ENCODE data around the gene CCDC188. TPM values are rescaled to one million over a fixed set of nuclear protein-coding genes. Genes with fewer than 3 reads are reported as not detected.

The CCDC188 gene
- total and polyA plus RNA-seq, 2 of the 4 experiments (the other 2 are of a cell fraction): 0.10 TPM; not detected in 1

GRCh38 chr22:20141186-20142077 lies 9.4 kb downstream of the CCDC188 start:
- ATAC-seq (ENCODE audit: low read depth): peak; percentile 89
- H2BK15ac ChIP-seq (ENCODE audit: low read depth, low read length): peak overlapping the region; percentile 78; the same call in 1 of the 3 replicates
- H3K4me1 ChIP-seq (ENCODE audit: control insufficient read depth, insufficient read depth, low read length): peaks cover 22% of the 10 kb centered on the region
- peak overlapping the region; percentile 87 for H3K18ac ChIP-seq (ENCODE audit: low read depth, low read length)
- peak overlapping the region; percentile 66 for H4K91ac ChIP-seq (ENCODE audit: insufficient read depth, low read depth, low read length)
- no peaks in the 10 kb centered on the region for H3K9me3 ChIP-seq (ENCODE audit: control insufficient read depth, insufficient read depth, low read length)
- WGBS, 2 experiments (ENCODE audit: extremely low coverage in 2 of 2, insufficient read length in 1 of 2): 51% methylated on average over 3 of the region's 22 CpGs; no CpG with 5 or more reads in 1 of the 2 experiments
- peaks cover 46% of the 10 kb centered on the region for H4K20me1 ChIP-seq (ENCODE audit: insufficient read depth, low read length)
- peaks cover 14 to 69% of the 10 kb centered on the region in 2 experiments; a peak in 3 of 4 replicates for H3K79me1 ChIP-seq (ENCODE audit: low read depth in 1 of 2, low read length in 2 of 2)
- no peak overlapping the region; the same call in 1 of the 2 replicates for H3K9ac ChIP-seq (ENCODE audit: low read depth, low read length)
- intact Hi-C loops (cut with micrococcal nuclease): no loop called here
- 0 out of 2 replicates have a peak overlapping the region, but pooled peaks have one; percentile 21 for H3K56ac ChIP-seq (ENCODE audit: extremely low read depth, insufficient read depth, low read length)
- no peak overlapping the region for H3K4me3 ChIP-seq (ENCODE audit: insufficient read depth, low read depth, low read length)
- H3K4me2 ChIP-seq (ENCODE audit: low read depth, low read length): peak overlapping the region; percentile 47; the same call in 1 of the 2 replicates
- TF ChIP-seq POLR2A (IDR thresholded peaks at IDR 0.05; ENCODE audit: low read depth, low read length) (no peak), MAZ (IDR thresholded peaks at IDR 0.05; ENCODE audit: borderline replicate concordance, low read depth, low read length) (peak; percentile 61; the same call in 1 of the 2 replicates), MXI1 (IDR thresholded peaks at IDR 0.05; ENCODE audit: borderline replicate concordance, low read depth, low read length) (peak; percentile 26; the same call in 1 of the 2 replicates), MAFK (IDR thresholded peaks at IDR 0.05; ENCODE audit: low read depth, low read length) (peak; percentile 21; the same call in 1 of the 2 replicates), SMC3 (IDR thresholded peaks at IDR 0.05; ENCODE audit: low read depth, low read length) (no peak), FOS (IDR thresholded peaks at IDR 0.05; ENCODE audit: low read depth, low read length) (peak; percentile 37), BHLHE40 (IDR thresholded peaks at IDR 0.05; ENCODE audit: low read depth, low read length) (peak; percentile 19; the same call in 1 of the 2 replicates), CEBPB (IDR thresholded peaks at IDR 0.05; ENCODE audit: low read depth, low read length) (peak; percentile 35; the same call in 1 of the 2 replicates)
- H2AK9ac ChIP-seq (replicated peaks; ENCODE audit: low read depth, low read length, poor library complexity): peak overlapping the region; percentile 87
- in situ Hi-C loops (cut with MboI; ENCODE audit: low sequenced_read_pairs): no loop called here
- H3K14ac ChIP-seq (replicated peaks; ENCODE audit: low read depth, low read length): peak overlapping the region; percentile 30
- no TSS peak for BruUV-seq (replicated peaks)
- dilution Hi-C loops (cut with HindIII; ENCODE audit: low sequenced_read_pairs, unreplicated experiment): no loop called here
- peaks cover 17% of the 10 kb centered on the region for H3K36me3 ChIP-seq (ENCODE audit: control insufficient read depth, insufficient read depth, low read length)
- peak; percentile 82 for DNase-seq
- peak overlapping the region; percentile 75 for H3K23ac ChIP-seq (ENCODE audit: low read depth, low read length)
- peak overlapping the region; percentile 97 for H2BK5ac ChIP-seq (ENCODE audit: low read depth, low read length, poor library complexity, severe bottlenecking)
- H3K4ac ChIP-seq (ENCODE audit: low read depth, low read length): peak overlapping the region; percentile 68
- CTCF ChIA-PET: no interaction called here
- peak overlapping the region; percentile 87; the same call in 1 of the 2 replicates for H4K5ac ChIP-seq (ENCODE audit: low read depth, low read length)
- H4K8ac ChIP-seq (ENCODE audit: low read depth in 2 of 2, low read length in 2 of 2): peak overlapping the region in 1 of 2 experiments; percentile 74; a peak in 3 of 4 replicates
- H3K9me1 ChIP-seq (ENCODE audit: insufficient read depth, low read length): peaks cover 15% of the 10 kb centered on the region
- H3K27ac ChIP-seq (ENCODE audit: insufficient read depth, low read length): peak overlapping the region; percentile 88
- H2AFZ ChIP-seq (replicated peaks; ENCODE audit: low read length, poor library complexity): peak overlapping the region; percentile 58
- H2BK20ac ChIP-seq (ENCODE audit: low read depth, low read length): peak overlapping the region; percentile 46
- H3K27me3 ChIP-seq (ENCODE audit: control insufficient read depth, insufficient read depth, low read length): no peaks in the 10 kb centered on the region
- H2BK120ac ChIP-seq (ENCODE audit: low read depth, low read length): peak overlapping the region; percentile 46
- POLR2A ChIA-PET (ENCODE audit: unreplicated experiment): no interaction called here
- H2AK5ac ChIP-seq (ENCODE audit: low read depth, low read length): peak overlapping the region; percentile 95
